NT2/D1 (cell line): ENCODE measurements around the gene ABHD6.

Experiments used
- SUZ12 ChIP-seq: IDR thresholded peaks from 2 replicates; pipeline ENCODE4 v1.6.1; 2011; ENCODE audit not compliant: insufficient read length, insufficient read depth; ENCODE audit errors: extremely low read depth
- YY1 ChIP-seq: IDR thresholded peaks from 2 replicates; pipeline ENCODE4 v1.6.1; 2011; ENCODE audit not compliant: insufficient read length, insufficient read depth
- ZNF274 ChIP-seq: IDR thresholded peaks from 2 replicates; pipeline ENCODE4 v1.6.1; 2011; ENCODE audit warnings: mild to moderate bottlenecking, low read depth, low read length

- TF ChIP-seq SUZ12 (no peak), ZNF274 (no peak), YY1 (no peak)
Observed at GRCh38 chr3:58214484-58215316, 22.9 kb upstream of the ABHD6 start.
